ENCODE results near the gene RASA3. TPM values are rescaled to one million over a fixed set of nuclear protein-coding genes. Genes with fewer than 3 reads are reported as not detected.

The RASA3 gene
- total and polyA plus RNA-seq, 10 of the 15 experiments (the other 5 are each of a cell fraction or from before 2014, with no cell fraction given), result 0.79 to 33.9 (median 17.6) TPM

DNA sequence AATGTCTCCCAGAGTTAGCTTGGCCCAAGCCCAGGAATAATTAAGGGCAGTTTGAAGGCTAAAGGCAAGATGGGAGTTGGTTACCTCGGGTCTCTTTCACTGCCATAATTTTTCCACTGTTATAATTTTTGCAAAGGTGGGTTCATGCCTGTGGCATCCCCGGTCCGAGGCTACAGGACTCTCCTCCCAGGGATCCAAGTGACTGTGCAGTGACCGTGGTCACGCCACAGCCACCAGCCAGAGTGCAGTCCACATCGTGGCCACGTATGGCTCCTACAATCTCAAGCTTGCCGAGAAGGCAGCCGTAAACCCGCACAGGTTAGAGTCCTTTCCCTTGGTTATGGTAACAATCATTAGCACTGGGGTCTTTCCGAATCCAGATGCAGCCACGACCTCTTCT is 195.3 kb downstream of the RASA3 start (continued):
- TF ChIP-seq REST (IDR thresholded peaks at IDR 0.05; ENCODE audit: low read depth, low read length), result no peak
- TF ChIP-seq ZNF384 (IDR thresholded peaks at IDR 0.05; ENCODE audit: borderline replicate concordance, low read depth, low read length), result no peak
- no peak for TF ChIP-seq ESRRA (IDR thresholded peaks at IDR 0.05; ENCODE audit: low read length)
- TF ChIP-seq SUZ12 (IDR thresholded peaks at IDR 0.05; ENCODE audit: unreplicated experiment), result no peak
- no peak for TF ChIP-seq EED (IDR thresholded peaks at IDR 0.05; ENCODE audit: low read depth)
- no peak for TF ChIP-seq CHD4 (IDR thresholded peaks at IDR 0.05)
- TF ChIP-seq MYC (IDR thresholded peaks at IDR 0.05; ENCODE audit: insufficient read depth, insufficient read length, insufficient replicate concordance, low read length, severe bottlenecking), result no peak
- no peak for TF ChIP-seq YY1 (IDR thresholded peaks at IDR 0.05; ENCODE audit: low read depth, low read length)
- no peak for TF ChIP-seq NR2C1 (IDR thresholded peaks at IDR 0.05)
- no peak for TF ChIP-seq ASH2L (IDR thresholded peaks at IDR 0.05; ENCODE audit: borderline replicate concordance, low read depth)
- no peak for TF ChIP-seq TCF12 (IDR thresholded peaks at IDR 0.05; ENCODE audit: low read depth, low read length)
- no peak for TF ChIP-seq SMAD5 (IDR thresholded peaks at IDR 0.05; ENCODE audit: low read depth)
- TF ChIP-seq ATF2 (IDR thresholded peaks at IDR 0.05; ENCODE audit: low read length), result no peak
- no peak for TF ChIP-seq SREBF2 (IDR thresholded peaks at IDR 0.05; ENCODE audit: low read length)
- TF ChIP-seq RB1 (IDR thresholded peaks at IDR 0.05; ENCODE audit: borderline replicate concordance), result no peak
- no peak for TF ChIP-seq RUNX3 (IDR thresholded peaks at IDR 0.05; ENCODE audit: low read length)

Measured in GM12878 (cell line).